ENCODE data around the gene TALDO1. TPM values are rescaled to one million over a fixed set of nuclear protein-coding genes. Genes with fewer than 3 reads are reported as not detected.

The TALDO1 gene
- total RNA-seq, 1 donor from 2014 or later = 277 TPM

DNA sequence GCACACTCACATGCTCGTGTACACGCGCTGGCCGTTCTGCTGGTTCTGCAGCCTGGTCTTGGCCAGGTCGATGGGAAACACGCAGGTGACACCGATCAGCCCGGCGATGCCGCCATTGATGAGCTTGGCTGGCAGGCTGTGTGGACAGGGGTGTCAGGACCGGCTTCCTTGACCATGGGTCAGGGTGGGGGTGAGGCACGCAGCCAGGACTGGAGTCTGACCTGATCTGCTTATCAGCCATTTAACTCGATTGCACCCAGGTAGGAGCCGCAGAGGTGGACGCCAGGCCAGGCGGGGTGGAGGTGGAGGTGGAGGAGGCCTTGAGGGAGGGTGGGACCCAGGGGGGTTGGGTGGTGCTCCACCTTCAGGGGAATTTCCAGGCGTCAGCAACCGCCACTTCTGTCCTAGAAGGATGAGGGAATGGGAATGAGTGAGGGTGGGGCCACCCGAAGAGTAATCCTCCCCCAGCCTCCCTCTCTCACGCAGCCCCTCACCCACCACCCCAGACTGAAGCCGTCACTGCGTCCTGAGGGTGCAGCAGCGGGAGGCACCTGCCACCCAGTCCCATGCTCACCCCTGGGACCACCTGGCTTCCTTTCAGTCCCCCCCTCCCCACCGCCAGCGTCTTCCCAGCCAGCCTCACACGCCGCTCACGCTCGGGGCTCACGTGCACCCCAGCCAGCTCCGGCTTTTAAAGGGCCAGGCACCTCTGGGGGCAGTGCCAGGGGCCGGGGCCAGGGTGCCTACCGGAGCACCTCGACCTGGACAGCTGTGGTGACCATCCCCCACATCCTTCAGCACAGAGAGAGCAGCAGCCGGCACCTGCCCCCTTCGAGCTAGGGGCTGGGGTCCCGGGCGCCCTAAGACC, 47.7 kb downstream of the TALDO1 start:
- intact Hi-C loops (cut with micrococcal nuclease) = loop anchor here (5.0 kb wide), 2 partner anchors 48 to 218 kb away; partner anchors contain the start of genes PHRF1 and TALDO1

DNA sequence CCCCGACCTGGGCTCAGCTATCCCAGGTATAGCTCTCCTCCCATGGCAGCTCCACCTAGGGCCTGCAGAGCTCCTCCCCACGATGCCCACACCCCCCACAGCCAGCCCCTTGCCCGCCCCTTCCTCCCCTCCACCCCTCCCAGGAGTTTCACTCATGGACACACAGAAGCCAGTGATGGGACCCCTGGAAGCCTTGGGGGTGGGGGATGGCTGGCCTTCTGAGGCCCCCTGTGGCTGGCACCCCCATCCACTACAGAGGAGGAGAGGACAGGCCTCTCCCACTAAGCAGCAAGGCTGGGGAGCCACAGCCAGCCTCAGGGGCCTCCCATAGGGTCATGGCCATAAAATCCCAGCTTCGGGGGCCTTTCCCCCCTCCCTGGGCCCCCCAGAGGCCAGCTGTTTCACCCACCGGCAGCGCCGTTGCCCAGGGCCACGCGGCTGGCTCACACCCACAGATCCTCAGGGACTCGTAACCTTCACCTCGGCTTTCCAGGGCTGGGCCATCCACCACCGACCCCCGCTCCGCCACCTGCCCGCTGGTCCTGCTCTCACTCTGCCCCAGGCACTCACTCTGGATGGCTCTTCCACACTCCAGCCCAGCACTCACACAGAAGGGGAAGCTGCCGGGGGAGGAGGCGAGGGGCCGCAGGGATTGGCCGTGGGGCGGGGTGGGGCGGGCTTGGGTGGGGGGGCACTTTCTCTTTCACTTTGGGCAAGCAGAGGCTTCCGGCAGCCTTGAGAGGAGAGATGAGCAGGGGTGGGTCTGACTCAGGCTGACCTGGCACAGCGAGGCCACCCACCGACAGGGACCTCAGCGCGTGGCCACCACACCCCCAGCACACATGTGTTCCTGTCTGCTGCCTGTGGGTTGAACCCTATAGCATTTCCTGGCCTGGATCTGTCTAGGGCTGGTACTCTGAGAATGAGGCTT, 48.6 kb downstream of the TALDO1 start:
- intact Hi-C loops (cut with micrococcal nuclease) = loop anchor here (2.0 to 5.0 kb wide), 3 partner anchors 49 to 219 kb away; partner anchors contain the start of genes DEAF1, PHRF1, TALDO1 and TMEM80

DNA sequence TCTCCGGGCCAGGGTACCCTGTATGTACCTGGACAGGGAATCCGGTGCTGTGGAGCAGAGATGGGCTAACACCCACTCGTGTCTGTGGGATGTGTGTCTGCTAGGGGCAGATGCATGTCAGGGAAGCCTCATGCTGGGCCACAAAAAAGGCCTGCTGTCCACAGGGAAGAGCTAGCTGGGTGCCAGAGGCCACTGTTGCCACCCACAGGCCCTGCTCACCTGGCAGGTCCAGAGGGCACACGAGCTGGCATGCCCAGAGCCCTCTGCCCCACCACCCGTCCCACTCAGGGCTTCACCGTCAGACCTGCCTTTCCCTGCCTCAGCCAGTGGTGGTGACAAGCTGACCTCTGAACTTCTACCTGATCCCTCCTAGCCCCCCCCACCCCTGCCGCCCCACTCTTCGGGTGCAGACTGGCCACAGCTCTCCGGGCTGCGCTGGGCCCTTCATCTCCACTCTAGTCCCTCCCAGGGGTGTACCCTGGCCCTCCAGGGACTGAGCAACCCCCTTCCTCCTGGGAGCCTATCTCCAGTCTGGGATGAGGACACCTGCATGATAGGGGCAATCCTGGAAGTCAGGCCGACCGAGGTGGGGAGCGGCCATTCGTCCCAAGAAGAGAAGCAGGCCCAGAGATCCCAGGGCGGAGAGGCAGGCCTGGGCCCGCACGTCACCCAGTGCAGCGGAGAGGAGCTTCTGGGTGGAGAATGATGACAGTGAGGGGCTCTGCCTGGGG, 49.5 kb downstream of the TALDO1 start:
- intact Hi-C loops (cut with micrococcal nuclease) = loop anchor here (1.0 to 5.0 kb wide), 5 partner anchors 9 to 219 kb away; partner anchors contain the start of genes DEAF1, PHRF1, PIDD1 and RPLP2

DNA sequence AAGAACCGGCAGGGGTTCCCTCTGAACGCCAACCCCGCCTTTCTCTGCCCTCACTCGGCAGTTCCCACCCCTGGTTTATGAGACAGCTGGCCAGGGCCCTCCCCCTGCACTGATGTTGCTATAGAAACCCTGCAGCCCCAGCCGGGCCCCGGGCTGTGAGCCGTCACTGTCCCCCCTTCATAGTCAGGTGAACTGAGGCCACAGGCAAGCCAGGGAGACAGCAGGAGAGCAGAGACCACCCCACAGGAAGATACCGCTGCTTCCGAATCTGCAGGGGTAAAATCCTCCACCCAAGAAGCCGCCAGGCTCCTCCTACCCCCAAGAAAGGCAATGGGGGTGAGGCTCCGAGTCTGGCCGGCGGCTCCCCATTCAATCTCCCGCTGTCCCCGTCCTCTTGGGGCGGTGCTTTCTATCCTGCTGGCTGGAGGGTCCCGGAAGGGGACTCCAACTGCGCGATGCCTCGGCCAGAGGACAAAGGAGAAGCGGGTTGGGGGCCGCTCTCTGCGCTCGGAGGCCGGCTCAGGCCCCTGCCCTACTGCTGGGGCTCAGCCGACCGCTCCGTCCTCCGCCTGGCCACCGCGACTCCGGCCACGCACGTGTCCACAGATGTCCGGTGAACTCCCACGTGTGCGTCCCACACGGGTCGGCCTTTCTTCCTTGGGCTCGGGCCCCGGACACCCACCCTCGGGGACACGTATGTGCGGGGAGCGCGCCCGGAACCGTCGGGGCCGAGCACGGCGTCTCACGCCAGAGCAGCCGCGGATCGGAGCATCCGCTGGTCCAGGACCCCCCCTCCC, 50.2 kb downstream of the TALDO1 start:
- intact Hi-C loops (cut with micrococcal nuclease) = loop anchor here (1.0 to 5.0 kb wide), 6 partner anchors 8 to 220 kb away; partner anchors contain the start of genes DEAF1, GATD1, PHRF1 and PIDD1

DNA sequence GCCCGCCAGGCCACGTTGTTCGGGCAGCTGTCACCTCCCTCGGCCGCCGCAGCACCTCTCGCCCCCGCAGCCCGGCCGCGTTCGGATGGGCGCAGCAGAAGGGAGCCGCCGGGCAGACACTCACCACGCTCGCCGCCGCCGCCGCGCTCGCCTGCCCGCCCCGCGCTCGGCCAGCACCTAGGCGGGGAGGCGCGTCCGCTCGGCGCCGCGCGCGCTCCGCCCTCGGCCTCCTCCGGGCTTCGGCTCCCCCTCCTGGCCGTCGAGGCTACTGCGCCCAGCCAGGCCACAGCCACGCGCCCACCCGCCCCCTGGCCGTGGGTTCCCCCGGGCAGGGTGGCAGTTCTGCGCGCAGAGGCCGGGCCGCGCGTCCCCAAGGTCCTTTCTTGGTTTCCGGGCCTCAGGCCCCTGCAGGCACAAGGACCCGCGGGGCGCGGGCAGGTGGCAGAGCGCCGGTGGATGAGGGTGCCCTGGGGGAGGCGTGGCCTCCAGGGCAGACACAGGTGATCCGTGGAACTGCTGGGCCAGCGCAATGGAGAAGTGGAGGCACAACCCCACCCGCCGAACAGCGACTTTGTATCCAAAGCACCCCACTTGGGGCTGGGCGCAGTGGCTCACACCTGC, 50.9 kb downstream of the TALDO1 start, which contains the start of gene SLC25A22:
TSS of gene SLC25A22 (minus strand) at position 189 of the 621 bp plus-strand sequence. CDS start 3,275 bp downstream, outside the sequence.
- intact Hi-C loops (cut with micrococcal nuclease) = loop anchor here (1.0 to 5.0 kb wide), 3 partner anchors 21 to 221 kb away; partner anchors contain the start of genes GATD1, PHRF1 and TALDO1

DNA sequence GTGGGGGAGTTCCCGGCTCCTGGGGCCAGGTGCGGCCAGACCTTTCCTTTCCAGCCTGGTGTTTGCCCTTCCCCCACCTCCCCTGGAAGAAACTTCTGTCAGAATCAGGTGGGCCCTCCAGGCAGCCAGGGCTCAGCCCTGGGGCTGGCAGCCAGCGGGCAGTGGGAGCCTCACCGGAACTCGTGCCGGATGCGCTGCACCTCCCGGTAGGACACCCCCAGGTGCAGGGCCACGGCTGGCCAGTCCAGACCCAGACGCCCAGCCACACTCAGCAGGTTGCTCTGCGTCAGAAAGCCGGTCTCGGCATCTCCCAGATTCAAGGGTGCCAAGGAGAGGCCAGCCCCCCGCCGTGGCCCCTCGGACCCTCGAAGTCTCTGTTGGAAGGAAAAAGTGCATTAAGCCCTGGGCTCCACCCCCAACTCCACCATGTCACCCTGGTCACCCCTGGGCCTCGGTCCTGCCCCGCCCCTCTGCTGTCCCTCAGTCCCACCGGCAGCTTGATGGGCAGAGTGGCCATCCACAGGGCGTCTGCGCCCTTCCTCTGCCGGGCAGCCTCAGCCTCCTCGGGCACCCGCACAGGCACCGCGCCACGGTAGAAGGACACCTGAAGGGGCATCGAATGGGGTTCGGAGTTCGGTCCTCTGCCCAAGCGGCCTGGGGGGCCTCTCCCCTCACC, 52.5 kb downstream of the TALDO1 start:
- intact Hi-C loops (cut with micrococcal nuclease) = loop anchor here (5.0 kb wide), 2 partner anchors 52 to 222 kb away; partner anchors contain the start of genes PHRF1 and TALDO1

DNA sequence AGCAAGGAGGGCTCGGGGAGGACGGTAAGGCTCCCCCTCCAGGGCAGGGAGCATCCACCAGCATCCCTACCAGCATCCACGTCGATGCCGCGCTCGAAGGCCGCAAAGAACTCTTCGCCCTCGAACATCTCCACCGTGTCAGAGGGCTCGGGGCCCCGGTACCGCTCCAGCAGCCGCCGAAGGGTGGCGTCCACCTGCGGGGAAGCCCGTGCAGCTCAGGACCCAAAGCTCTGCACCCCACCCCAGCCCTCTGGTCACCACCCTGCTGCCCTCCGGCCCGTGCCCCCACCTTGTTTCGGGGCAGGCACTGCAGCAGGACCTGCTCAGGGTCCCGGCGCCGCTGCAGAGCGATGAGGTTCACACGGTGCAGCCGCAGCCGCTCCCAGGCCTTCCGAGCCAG, 53.2 kb downstream of the TALDO1 start:
- intact Hi-C loops (cut with micrococcal nuclease) = no loop called here

DNA sequence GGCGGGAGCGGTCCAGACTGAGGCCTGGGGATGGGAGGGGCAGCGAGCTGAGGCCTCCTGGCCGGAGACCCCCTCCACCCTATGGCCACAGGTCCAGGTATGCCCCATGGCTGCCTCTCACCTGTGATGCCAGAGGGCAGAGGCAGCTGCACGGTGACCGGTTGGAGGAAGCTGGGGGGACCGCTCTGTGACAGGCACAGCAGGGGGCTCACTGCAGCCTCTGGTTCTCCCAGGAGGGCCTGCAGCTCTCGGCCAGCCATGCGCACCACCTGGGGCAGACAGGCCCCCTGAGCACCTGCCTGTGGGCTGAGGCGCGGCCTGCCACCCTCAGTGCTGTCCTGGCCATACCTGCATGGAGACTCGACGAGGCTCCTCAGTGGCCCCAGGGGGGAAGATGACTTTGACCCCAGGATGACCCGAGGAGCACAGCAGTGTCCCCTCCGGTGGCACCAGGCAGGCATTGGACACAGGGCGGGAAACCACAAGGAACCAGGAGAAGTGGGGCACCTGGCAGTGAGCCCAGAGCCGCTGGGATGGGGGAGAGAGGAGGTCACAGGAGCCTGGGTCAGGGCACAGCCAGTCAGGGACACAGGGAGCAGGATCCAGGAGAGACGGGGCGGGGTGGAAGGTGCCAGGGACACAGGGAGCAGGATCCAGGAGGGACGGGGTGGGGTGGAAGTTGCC, 54.0 kb downstream of the TALDO1 start:
- intact Hi-C loops (cut with micrococcal nuclease) = no loop called here

DNA sequence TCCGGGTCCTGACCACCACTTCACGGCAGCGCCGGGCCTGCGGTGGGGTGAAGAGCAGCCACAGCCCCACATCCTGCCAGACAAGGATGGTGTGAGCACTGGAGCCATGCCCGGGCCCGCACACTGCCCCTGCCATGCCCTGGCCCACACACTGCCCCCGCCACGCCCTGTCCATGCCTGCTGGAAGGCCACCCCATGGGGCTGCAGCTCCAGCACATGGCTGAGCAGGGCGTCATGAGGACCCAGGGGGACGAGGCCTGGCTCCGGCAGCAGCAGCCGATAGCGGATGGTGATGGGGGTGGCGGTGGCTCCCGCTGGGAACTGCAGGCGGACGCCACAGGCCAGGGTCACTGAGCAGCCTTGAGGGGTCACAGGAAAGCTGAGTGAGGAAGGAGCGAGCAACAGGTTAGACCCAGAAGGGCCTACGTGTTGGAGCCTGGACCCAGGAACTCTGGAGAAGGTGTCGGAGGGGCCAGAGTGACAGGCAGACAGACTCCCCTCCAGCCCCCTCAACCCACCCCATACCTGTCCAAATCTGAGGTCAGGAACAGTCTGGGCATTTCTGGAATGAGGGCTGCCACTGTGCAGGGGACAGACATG, 54.9 kb downstream of the TALDO1 start:
- intact Hi-C loops (cut with micrococcal nuclease) = no loop called here

DNA sequence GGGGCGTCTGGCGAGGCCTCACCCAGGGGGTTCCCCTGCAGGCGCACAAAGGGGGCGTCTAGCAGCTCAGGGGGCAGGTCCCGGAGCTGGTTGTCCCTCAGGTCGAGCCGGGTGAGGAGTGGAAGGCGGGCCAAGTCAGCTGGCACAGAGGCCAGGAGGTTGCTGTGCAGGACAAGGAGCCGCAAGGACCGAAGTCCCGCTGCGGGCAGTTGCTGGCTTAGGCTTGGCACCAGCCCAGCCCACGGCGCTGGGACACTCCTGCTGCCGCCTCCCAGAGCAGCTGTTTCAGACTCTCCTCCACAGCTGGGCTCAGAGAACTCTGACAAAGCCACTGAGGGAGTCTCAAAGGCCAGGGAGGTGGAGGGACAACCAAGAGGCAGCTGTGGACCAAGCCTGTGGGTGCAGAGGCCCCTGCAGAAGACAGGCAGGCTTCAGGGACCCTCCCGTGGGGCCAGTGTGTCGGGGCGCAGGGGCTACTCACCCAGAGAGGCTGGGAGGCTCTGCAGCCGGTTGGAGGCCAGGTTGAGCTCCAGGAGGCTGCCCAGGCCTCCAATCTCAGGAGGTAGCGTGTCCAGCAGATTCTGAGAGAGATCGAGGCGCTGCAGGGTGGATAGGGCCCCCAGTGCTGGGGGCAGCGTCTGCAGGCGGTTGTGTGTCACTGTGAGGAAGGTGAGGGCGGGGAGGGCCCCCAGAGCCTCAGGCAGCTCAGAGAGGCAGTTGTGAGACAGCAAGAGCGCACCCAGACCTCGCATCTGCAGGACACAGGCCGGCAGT, 55.6 kb downstream of the TALDO1 start:
- intact Hi-C loops (cut with micrococcal nuclease) = no loop called here

DNA sequence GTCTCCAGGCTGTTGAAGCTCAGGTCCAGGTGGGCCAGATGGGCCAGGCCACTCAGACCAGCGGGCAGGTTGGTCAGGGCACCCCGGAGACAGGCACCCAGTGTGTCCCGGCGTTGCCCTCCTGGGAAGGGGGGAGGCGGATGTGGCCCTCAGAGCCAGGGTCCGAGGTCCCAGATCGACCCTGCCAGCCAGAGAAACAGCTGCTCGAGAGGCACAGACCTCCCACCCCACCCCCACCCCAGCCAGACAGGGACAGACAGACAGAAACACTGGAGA, 56.1 kb downstream of the TALDO1 start:
- intact Hi-C loops (cut with micrococcal nuclease) = no loop called here

DNA sequence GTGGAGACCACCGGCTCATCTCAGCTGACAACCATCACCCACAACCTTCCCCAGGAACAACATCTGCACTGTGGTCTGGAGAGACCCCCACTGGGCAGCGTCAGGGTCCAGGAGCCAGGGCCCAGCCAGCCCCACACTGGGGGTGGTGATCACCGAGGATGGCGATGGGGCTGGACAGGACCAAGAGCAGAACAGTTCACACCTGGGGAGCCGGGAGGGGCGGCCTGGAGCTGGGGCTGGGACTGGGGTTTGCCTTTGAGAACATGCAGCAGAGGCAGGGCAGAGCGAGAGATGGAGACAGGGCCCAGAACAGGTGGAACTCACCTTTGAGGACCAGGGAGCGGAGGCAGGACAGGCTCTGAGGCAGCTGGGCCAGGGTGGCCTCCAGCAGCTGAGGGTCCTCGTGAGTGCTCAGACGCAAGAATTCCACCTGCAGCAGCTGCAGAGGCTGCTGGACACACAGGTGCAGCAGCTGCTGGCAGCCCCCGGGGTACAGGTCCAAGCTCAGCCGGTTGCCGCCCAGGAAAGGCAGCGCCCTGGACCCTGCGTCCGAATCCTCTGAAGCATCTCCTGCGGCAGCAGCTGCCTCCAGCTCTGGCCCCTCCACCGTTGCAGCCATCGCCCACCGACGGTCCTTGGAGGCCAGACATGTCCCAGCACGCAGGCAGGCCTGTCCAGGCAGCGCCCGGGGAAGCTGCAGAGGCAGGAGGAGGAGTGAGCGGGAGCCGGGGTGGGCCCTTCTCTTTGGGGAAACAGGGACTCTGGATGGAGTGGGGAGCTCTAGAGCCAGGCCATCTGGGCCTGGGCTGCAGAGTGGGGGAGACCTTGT, 56.7 kb downstream of the TALDO1 start:
- intact Hi-C loops (cut with micrococcal nuclease) = no loop called here

DNA sequence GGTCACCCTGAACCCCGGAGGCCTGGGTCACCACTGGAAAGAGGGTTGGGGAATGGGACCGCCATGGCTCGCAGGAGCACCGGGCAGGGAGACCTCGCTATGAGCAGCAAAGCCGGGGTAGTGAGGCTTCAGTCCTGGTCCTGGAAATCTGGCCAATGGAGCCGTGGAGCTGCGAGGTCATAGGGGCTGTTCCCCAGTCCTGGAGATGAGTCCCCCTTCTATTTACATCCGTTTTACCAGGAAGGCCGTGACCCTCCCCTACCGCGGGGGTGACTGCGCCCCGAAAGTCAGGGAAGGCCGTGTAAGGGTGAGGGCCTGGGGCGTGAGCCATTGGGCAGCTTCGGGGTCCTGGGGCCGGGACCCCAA, 57.3 kb downstream of the TALDO1 start:
- intact Hi-C loops (cut with micrococcal nuclease) = no loop called here

DNA sequence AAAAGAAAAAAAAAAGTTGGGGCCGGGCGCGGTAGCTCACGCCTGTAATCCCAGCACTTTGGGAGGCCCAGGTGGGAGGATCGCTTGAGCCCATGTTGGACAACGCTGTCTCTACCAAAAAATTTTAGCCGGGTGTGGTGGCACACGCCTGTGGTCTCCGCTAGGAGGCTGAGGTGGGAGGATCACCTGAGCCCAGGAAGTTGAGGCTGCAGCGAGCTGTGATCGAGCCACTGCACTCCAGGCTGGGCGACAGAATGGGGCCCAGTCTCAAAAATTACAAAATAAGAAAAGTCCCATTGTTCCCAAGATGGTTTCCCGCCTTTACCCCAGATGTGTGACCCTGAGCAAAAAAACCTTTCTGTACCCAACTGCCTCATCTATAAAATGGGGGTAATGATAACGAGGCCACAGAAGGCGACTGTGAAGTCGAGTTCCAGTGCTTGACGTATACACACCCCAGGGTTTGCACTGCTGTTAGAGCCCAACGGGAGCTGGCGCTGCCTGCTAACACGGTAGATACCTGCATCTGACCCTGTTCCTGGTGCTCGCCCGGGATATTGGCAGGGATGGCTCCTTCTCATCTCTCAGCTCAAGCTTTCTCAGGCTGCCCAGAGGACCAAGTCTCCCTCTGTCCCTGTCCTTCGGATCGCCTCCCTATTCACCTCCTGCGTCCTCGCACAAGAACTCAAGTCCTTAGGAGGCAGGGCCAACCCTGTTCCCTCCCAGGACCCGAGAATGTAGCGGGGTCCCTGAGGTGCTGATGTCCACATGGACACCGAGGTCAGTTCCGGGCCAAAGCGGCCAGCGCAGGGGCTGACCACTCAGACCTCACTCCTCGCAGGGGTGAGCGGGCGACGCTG, 61.4 kb downstream of the TALDO1 start:
- intact Hi-C loops (cut with micrococcal nuclease) = loop anchor here (1.0 to 5.0 kb wide), 5 partner anchors 11 to 601 kb away; partner anchors contain the start of genes BET1L, CHID1, POLR2L and RIC8A

All from T-helper 2 cell treated with Interferon-gamma antibody and Interleukin-4, amounts not matched to agents 100 ng/mL and 5 ng/mL, for 36 hours (primary cell).